Germinal center (tissue), 1 donor: ENCODE measurements around the gene POLR2L.

Experiments used
- DNase-seq: peaks from one replicate; pipeline ENCODE4 v3.0.0; 2012; ENCODE audit warnings: mixed read lengths, low spot score

The POLR2L gene

DNA sequence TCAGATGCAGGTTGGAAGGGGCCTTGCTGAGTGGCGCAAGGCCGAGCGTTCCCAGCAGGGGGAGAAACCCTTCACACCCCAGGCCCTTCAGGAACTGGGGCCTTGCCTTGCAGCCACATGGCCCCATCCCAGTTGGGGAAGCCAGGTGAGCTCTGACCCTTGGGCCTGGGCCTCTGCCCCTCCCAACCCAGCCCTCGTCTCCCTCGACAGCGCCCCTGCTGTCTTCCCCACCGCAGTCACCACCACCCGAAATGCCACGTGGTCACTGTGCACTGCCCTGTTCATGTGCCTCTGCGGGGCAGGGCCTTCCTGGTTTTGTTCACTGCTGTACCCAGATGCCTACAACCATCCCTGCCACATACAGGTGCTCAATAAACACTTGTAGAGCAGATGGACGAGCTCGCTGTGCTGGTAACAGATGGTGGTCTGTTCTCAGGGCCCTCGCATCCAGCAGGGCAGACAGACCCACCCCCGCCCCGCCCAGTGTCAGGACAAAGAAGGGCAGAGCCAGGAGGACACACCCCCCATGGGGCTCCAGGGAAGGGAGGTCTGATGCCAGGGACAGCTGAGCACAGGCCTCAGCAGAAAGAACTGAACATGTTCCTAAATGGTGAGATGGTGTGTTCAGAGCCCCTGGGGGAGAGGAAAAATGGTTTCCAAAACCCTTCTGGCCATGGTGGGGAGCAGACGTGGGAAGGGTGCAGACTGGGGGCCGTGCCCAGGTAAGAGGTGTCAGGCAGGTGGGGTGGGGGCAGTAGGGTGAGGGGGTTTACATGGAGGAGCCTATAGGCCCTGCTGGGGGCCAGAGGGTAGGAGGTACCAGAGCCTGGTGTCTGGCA, 3.7 kb downstream of the POLR2L start:
- no peak for DNase-seq

DNA sequence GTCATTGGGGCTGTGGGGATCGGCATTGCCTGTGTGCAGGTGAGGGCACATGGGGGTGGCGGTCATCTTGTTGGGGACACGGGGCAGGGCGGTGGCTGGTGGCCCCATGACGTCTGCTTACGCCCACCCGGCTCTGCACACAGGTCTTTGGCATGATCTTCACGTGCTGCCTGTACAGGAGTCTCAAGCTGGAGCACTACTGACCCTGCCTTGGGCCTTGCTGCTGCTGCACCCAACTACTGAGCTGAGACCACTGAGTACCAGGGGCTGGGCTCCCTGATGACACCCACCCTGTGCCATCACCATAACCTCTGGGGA, 4.4 kb downstream of the POLR2L start:
- no peak for DNase-seq

DNA sequence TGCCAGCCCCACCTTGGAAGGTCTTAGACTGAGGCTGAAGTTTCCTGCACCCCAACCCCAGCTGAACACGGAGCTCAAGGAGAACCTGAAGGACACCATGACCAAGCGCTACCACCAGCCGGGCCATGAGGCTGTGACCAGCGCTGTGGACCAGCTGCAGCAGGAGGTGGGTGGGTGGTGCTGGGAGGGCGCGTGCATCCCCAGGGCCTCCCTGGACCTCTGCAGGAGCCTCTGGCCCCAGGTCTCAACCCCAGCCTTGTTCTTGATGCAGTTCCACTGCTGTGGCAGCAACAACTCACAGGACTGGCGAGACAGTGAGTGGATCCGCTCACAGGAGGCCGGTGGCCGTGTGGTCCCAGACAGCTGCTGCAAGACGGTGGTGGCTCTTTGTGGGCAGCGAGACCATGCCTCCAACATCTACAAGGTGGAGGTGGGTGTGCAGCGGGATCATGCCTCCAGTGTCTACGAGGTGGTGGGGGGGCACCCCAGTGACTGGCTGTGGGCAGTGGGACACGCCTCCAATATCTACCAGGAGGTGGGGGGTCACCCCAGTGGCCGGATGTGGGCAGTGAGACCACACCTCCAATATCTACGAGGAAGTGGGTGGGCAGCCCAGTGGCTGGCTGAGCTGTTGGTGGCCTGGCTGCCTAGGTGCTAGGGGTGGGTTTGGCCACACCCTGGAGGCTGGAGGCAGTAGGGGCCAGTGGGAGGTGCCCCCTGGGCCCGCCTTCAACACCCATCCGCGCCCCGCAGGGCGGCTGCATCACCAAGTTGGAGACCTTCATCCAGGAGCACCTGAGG, 4.9 kb downstream of the POLR2L start:
- DNase-seq = no peak

DNA sequence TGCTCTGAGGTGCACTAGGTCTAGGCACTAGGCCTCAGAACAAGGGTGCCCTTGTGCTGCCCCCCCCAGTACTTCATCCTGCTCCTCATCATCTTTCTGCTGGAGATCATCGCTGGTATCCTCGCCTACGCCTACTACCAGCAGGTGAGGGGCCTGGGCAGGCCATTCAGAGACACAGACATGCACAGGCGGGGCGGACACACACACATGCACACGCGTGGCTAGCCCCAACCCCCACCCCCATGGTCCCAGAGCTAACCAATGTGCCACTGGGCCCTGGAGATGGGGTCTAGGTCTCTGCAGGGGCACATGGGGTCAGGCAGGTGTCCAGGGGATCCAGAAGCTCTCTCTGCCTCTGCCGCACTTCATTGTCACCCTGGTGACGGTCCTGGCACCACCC, 5.6 kb downstream of the POLR2L start:
- no peak for DNase-seq

DNA sequence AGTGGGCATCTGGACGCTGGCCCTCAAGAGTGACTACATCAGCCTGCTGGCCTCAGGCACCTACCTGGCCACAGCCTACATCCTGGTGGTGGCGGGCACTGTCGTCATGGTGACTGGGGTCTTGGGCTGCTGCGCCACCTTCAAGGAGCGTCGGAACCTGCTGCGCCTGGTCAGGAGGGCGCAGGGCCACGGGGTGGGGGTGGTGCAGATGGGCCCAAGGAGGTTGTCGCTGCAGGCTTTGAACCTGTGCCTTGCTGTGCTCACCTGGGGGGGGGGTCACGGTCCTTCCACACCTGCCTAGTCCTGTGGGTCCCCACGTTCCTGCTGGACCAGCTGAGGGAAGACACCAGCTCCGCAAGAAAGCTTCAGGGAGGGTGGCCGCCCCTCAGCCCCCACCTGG, 6.1 kb downstream of the POLR2L start:
- DNase-seq = no peak

DNA sequence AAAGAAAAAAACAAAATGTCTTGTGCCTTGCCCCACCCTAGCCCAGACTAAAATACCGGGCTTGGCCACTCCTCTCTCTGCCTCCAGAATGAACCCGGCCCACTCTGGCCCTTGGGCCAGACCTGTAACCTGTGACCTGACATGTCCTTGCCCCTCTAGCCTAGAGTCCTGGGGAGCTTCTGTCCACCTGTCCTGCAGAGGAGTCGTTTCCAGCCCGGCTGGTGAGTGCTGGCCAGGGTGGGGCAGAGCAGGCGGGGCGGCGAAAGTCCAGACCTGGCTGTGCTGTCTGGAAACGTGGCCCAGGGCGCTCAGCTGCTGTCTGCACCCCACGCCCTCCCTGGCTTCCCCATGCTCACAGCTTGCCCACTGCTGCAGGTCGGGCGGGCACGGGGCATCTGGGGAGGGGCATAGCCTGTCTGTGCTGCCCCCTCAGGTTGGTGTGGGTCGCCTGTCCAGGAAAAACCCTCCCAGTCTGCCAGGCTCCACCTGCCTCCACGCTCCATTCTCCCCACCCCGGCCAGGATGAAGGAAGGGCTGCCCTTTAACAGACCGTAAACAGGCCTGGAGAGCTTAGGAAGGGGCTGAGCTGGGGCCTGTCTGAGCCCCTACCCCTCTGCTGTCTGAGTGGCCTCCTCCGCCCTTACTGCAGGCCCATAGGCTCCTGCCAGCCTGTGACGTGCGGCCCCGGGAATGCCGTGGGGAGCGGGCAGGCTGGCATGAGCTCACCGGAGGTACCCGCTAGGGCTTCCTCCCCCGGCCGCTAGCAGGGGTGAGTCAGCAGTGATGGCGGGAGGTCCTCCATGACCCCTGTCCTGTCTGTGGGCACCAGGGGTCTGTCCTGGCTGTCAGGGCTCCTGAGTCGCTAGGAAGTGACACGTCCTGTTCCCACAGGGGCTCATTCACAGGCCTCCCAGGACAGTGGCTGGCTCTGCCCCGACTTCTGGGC, 7.7 kb downstream of the POLR2L start:
- no peak for DNase-seq

DNA sequence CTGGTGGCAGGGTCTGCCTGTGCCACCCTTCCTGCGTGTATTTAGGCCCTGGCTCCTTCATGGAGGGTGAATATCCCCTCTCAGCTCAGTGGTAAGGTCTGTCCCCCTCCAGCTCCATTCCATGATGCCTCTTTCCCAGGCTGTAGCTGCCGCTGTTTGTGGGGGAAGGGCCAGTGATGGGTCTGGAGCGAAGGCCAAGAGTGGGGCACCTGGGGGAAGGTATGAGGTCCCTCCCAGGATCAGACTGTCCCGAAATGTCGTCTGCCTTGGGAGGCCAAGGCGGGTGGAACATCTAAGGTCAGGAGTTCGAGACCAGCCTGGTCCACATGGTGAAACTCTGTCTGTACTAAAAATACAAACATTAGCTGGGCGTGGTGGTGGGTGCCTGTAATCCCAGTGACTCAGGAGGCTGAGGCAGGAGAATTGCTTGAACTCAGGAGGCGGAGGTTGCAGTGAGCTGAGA, 8.4 kb downstream of the POLR2L start:
- no peak for DNase-seq

DNA sequence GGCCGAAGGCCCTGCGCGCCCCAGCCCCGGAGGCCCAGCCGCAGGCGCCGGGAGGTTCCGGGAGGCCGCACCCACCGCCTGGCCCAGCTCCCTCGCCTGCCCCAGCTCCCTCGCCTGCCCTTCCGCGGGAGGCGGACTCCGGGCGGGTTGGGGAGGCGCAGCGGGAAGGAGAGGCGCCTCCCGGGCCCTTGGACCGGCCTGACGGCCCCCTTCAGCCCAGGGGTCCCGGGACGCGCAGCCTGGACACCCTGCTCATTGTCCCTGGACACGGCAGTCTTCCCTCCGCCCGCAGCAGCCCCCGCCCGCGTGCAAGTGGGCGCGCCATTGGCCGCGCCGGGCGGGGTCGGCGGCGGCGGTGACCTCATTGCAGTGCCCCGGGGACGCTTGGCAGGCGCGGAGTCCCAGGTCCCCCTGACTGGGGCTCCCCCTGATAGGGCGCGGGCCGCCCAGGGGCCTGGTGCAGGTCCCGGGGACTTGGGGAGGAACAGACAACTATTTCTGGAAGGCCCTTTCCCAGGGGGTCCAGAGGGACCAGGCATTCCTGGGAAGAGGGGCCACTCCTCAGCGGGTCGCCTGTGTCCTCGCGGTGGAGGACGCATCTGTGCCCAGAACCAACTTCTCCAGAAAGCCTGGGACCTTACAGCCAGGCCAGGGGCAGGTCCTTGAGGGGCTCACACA, 9.1 kb downstream of the POLR2L start:
- DNase-seq = no peak

DNA sequence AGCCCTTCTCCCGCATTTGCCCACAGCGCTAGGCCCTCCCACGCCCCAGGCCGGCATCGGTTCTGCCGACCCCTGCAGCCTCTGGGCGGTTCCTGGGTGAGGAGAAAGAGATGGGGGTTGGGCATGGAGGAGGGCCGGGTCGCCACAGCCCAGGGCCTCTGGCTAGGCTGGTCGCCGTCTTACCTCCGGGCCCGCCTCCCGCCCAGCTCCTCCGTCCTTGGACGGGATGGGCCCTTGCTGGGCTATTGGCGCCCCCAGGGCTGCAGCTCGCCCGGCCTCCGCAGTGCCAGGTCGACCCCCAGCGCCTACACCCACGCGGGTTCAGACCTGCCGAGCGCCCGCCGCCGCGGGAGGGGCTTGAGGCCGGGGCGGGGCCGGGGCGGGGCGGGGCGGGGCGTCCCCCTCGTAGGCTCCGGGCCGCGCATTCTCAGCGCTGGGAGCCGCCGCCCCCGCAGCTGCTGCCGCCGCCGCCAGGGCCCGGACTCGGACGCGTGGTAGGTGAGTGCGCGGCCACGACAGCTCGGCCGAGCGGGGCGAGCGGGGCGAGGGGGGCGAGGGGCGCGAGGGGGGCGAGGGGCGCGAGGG, 9.7 kb downstream of the POLR2L start, which contains the start of gene CD151:
CD151 (plus strand) TSS at position 424 of the 585 bp plus-strand sequence. CDS start 3,118 bp downstream, outside the sequence.
- DNase-seq = peak; percentile 73

DNA sequence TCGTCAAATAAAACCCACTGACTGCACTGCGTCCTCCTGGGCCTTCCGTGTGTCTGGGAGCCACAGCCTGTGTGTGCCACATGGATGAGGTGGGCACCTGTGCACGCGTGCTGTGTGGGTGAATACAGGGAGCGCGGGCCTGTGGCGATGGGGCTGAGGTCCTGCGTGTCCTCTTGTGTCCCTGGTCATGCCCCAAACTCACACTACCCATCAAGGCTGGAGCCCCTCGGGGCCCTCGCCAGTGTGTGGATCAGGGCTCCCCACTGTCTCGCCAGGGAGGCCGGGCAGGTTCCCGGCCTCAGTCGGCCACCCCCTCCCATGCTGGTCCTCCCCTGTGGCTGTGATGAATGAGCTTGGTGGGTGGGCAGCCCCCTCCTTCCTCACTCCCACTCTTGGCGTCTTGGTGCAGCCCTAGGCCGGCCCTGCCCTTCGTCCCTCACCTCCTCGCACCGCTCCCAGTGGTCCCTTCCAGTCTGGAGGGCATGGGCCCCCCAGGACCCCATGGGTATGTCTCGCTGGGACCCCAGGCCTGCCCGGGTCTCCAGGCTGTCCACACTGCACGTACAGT, 10.3 kb downstream of the POLR2L start:
- DNase-seq = no peak

DNA sequence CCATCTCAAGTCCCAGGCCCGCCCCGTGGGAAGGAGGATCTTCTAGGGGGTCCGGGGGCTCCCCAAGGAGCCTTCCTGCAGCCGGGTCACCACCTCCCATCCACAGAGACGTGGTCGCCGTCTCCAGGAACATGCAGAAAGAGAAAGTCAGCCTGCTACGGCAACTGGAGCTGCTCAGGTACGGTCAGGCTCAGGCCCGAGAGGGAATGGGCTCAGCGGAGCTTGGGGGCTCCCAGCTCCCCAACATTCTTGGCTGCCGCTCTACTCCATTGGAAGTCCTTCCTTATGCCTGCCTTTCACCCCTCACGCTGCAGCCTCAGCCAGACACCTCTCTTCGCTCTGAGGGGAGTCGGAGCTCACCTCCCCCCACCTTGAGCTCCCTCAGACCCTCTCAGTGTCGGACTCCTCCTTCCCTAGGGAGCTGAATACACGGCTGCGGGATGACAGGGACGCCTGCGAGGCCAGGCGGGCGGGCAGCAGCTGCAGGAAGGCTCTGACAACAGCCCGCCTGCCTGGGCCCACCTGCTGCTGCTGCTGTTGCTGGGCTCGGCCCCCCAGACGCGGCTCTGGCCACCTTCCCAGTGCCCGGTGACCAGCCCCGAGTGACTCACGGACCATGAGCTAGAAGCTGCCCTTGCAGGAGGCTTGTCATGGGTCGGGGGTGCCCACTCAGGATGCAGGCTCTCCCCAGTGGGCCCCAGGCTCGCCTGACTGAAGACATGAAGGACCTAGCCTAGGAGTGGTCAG, 11.0 kb downstream of the POLR2L start:
- no peak for DNase-seq

DNA sequence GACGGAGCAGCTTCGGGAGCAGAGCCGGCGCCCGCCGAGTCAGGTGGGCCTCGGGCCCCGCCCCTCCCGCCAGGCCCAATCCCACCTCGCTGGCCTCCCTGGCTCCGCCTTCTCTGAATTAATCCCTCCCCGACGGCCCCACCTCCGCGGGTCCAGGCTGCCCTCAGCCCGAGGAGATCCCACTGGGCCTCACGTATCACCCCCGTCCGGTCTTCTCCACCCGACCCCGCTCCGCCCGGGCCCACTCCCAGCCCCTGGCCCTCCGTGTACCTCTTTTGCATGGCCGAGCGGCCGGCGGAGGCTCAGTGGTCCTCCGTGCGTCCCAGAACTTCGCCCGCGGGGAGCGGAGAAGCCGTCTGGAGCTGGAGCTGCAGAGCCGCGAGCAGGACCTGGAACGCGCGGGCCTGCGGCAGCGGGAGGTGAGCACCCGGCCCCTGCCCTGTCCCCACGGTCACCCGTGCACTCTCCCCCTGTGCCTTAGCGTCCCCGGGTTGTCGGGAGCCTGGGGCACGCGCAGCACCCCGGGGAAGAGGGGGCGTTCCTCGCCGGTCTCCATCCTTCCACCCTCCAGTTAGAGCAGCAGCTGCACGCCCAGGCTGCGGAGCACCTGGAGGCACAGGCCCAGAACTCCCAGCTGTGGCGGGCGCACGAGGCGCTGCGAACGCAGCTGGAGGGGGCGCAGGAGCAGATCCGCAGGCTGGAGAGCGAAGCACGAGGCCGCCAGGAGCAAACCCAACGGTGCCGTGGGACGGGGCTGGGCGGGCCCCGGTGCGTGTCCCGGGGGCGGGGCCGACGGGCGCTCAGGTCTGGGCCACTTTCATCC, 11.8 kb downstream of the POLR2L start:
- peak; percentile 85 for DNase-seq

DNA sequence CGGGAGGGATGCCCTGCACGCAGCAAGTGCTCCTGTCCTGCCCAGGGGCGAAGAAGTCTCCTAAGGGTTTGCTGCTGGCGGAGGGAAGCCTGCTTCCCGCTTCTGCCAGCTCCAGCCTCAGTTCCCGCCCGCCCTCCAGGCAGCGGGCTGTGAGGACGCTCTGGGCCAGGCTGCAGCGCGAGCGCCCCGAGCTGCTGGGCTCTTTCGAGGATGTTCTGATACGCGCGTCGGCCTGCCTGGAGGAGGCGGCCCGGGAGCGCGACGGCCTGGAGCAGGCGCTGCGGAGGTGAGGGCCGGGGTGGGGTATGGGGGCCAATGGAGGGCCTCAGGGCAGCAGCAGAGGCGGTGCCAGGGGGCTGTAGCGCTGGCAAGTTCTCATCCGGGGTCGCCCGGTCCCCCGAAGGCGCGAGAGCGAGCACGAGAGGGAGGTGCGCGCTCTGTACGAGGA, 12.5 kb downstream of the POLR2L start:
- DNase-seq = no peak

DNA sequence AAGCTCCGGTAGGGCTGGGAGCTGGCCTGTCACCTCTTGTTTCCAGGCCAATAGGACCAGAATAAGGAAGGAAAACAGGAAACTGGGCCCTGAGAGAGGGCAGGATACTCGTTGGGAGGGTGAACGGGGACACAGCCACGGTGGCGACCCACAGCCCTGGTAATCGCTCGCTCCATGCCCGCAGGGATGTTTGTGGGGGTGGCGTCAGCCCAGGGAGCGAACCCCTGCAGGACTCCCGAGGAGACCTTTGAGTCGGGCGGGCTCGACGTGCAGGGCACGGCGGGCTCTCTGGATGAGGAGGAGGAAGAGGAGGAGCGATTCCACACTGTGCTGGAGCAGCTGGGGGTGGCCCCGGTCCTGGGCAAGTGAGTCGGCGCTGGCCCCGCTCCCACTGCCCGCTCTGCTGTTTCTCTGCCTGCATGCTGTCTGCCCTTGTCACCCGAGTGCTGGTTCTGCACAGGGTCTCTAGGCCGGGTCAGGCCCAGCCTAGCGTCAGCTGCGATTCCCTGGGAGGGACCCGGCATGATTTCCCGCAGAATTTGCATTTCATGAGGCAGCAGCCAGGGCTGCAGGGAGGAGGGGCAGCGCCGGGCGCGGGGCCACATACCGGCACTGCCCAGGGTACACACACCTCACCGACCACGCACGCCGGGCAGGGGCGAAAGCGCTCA, 13.0 kb downstream of the POLR2L start:
- no peak for DNase-seq

DNA sequence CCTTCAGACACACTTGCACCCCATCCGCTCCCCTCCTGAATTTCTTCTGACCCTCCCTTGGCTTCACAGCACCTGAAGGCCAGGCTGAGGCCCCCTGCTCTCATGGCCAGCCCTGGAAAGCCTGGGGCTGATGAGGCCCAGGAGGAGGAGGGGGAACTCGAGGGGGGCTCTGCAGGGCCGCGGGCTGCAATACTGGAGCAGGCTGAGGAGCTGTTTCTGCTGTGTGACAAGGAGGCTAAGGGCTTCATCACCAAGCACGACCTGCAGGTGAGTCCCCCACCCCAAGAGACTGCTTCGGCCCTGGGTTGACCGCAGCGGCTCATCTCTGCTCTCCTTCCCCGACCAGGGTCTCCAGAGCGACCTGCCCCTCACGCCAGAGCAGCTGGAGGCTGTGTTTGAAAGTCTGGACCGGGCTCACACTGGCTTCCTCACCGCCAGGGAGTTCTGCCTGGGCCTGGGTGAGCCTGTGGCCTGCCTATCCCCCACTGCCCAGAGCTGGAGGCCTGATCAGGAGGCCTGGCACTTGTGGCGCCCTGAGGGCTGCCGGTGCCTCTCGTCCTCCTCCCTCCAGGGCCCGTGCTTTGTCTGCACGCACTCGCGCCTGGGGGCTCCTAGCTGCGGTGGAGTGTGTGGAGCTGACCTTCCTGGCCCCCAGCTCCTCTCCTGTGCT, 13.7 kb downstream of the POLR2L start:
- no peak for DNase-seq

DNA sequence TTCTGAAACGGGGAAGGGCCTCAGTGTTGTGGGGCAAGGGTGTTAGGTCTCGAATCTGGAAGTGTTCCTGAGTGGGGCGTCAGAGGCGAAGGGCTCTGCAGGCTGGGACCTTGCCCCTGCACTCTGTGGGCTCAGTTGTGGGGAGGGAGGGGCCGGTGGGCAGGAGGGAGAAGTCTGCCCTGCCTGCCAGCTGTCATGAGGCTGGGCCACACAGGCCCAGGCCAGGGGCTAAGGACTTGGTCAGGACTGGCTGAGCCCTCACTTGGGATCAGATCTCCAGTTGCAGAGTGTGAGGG, 14.5 kb downstream of the POLR2L start, which contains the start of gene CRACR2B:
CRACR2B (plus strand) TSS at position 23 of the 296 bp plus-strand sequence. CDS start 689 bp downstream, outside the sequence.
- DNase-seq = no peak

DNA sequence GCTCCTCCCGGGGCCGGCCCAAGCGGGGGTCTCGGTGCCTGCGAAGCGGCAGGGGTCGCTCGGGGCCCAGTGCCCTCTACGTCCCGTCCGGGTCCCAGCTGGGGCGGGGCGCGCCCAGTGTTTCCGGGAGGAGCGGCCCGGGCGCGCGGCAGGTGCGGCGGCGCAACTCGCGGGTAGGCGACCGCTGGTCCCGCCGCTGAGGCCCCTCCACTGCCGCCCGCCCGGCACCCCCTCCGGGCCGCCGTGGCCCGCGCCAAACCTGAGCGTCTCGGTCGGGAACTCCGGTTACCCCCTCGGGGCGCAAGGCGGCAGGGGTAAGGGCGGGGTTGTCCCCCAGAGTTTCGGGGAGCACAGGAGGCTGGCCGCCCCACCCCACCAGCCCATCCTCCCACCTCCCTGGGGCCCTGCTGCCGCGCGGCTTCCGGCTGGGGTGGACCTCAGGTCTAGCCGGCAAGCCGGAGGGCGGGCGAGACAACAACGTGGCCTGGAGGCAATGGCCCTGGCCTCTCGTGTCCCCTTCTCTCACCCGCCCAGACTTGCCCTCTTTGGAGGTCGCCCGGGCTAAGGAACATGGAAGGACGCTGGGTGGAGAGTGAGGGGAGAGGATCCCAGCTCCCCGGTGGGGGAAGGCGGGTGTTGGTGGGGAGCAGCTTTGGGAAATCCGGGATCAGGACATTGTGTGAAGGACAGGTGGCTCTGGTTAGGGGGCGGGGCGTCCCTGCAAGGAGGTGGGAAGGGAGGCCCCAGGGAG, 15.0 kb downstream of the POLR2L start:
- no peak for DNase-seq
